ENCODE data around the gene CES3.
"Not testable (repeated sequence)": the region's sequence is repeated elsewhere in the genome, so short reads cannot be mapped to it uniquely, and the experiment has no call there.

Gene CES3

GRCh38 chr16:66948134-66948836 is 12.8 kb upstream of the CES3 start:
- peak; percentile 37 for ATAC-seq
- Mint-ChIP-seq H3K36me3 (peaks cover 4% of the 10 kb centered on the region), H3K4me1 (peaks cover 23% of the 10 kb centered on the region), H3K9me3 (no peaks in the 10 kb centered on the region), H3K27ac (peak overlapping the region; percentile 45), H3K4me3 (peak overlapping the region; percentile 83)
- peak in 1 of 2 donors; percentile 65 for DNase-seq (ENCODE audit: low spot score in 2 of 2)

- Mint-ChIP-seq H3K36me3 (peaks cover 2% of the 10 kb centered on the region), H3K27ac (peak overlapping the region; percentile 45), H3K9me3 (no peaks in the 10 kb centered on the region), H3K4me3 (peak overlapping the region; percentile 83), H3K4me1 (peaks cover 25% of the 10 kb centered on the region)
- no peak for ATAC-seq
- no peak for DNase-seq (ENCODE audit: low spot score in 2 of 2)
Observed at GRCh38 chr16:66948837-66949225, 12.2 kb upstream of the CES3 start.

- H3K36me3 Mint-ChIP-seq, result peaks cover 5% of the 10 kb centered on the region
- peak overlapping the region; percentile 10 for H3K4me3 Mint-ChIP-seq
- H3K9me3 Mint-ChIP-seq, result no peaks in the 10 kb centered on the region
- peaks cover 28% of the 10 kb centered on the region for H3K4me1 Mint-ChIP-seq
- no peak overlapping the region for H3K27ac Mint-ChIP-seq
- ATAC-seq, result no peak
- DNase-seq (ENCODE audit: low spot score in 2 of 2), result no peak
Observed at GRCh38 chr16:66949472-66949871, 11.6 kb upstream of the CES3 start.

- ATAC-seq (peak; percentile 24), DNase-seq (ENCODE audit: low spot score in 2 of 2) (no peak)
- no peak overlapping the region for H3K4me3 Mint-ChIP-seq
- no peak overlapping the region for H3K27ac Mint-ChIP-seq
- no peaks in the 10 kb centered on the region for H3K9me3 Mint-ChIP-seq
- peaks cover 5% of the 10 kb centered on the region for H3K36me3 Mint-ChIP-seq
- peaks cover 28% of the 10 kb centered on the region for H3K4me1 Mint-ChIP-seq
Observed at GRCh38 chr16:66950437-66950836, 10.6 kb upstream of the CES3 start.

- no peak overlapping the region for H3K27ac Mint-ChIP-seq
- no peak overlapping the region for H3K4me3 Mint-ChIP-seq
- peaks cover 5% of the 10 kb centered on the region for H3K36me3 Mint-ChIP-seq
- ATAC-seq (no peak), DNase-seq (ENCODE audit: low spot score in 2 of 2) (no peak)
- H3K4me1 Mint-ChIP-seq, result peaks cover 28% of the 10 kb centered on the region
- H3K9me3 Mint-ChIP-seq, result no peaks in the 10 kb centered on the region
Observed at GRCh38 chr16:66950971-66951790, 9.9 kb upstream of the CES3 start.

GRCh38 chr16:66952430-66953110 is 8.5 kb upstream of the CES3 start:
- no peak overlapping the region for H3K4me3 Mint-ChIP-seq
- ATAC-seq, result no peak
- no peak overlapping the region for H3K27ac Mint-ChIP-seq
- H3K9me3 Mint-ChIP-seq, result no peaks in the 10 kb centered on the region
- peaks cover 19% of the 10 kb centered on the region for H3K4me1 Mint-ChIP-seq
- no peak for DNase-seq (ENCODE audit: low spot score in 2 of 2)
- H3K36me3 Mint-ChIP-seq, result peaks cover 5% of the 10 kb centered on the region

- H3K36me3 Mint-ChIP-seq, result peaks cover 5% of the 10 kb centered on the region
- no peak overlapping the region for H3K4me3 Mint-ChIP-seq
- peak overlapping the region; percentile 75 for H3K27ac Mint-ChIP-seq
- DNase-seq (ENCODE audit: low spot score in 2 of 2) (no peak), ATAC-seq (peak; percentile 17)
- peaks cover 14% of the 10 kb centered on the region for H3K4me1 Mint-ChIP-seq
- no peaks in the 10 kb centered on the region for H3K9me3 Mint-ChIP-seq
Observed at GRCh38 chr16:66953462-66954096, 7.5 kb upstream of the CES3 start.

- Mint-ChIP-seq H3K36me3 (peaks cover 5% of the 10 kb centered on the region), H3K27ac (peak overlapping the region; percentile 75), H3K9me3 (no peaks in the 10 kb centered on the region), H3K4me3 (no peak overlapping the region), H3K4me1 (peaks cover 11% of the 10 kb centered on the region)
- peak; percentile 64 to 88 for DNase-seq (ENCODE audit: low spot score in 2 of 2)
- peak; percentile 87 for ATAC-seq
Observed at GRCh38 chr16:66954097-66954659, 6.9 kb upstream of the CES3 start.

GRCh38 chr16:66955363-66956153 is 5.5 kb upstream of the CES3 start:
- H3K9me3 Mint-ChIP-seq; H3K36me3 Mint-ChIP-seq; H3K4me3 Mint-ChIP-seq; H3K27ac Mint-ChIP-seq; ATAC-seq; DNase-seq (ENCODE audit: low spot score in 2 of 2): not testable (repeated sequence)
- peaks cover 11% of the 10 kb centered on the region for H3K4me1 Mint-ChIP-seq

- not testable (repeated sequence) for DNase-seq (ENCODE audit: low spot score in 2 of 2); ATAC-seq; H3K9me3 Mint-ChIP-seq; H3K27ac Mint-ChIP-seq; H3K4me3 Mint-ChIP-seq; H3K36me3 Mint-ChIP-seq
- peaks cover 14% of the 10 kb centered on the region for H3K4me1 Mint-ChIP-seq
Observed at GRCh38 chr16:66956154-66956457, 5.0 kb upstream of the CES3 start.

- DNase-seq (ENCODE audit: low spot score in 2 of 2), result no peak
- Mint-ChIP-seq H3K36me3 (peaks cover under 1% of the 10 kb centered on the region), H3K4me1 (peaks cover 13% of the 10 kb centered on the region), H3K9me3 (no peaks in the 10 kb centered on the region), H3K4me3 (no peak overlapping the region), H3K27ac (peak overlapping the region; percentile 41)
- ATAC-seq, result no peak
Observed at GRCh38 chr16:66958857-66959703, 2.0 kb upstream of the CES3 start.

- Mint-ChIP-seq H3K4me1 (peaks cover 13% of the 10 kb centered on the region), H3K36me3 (no peaks in the 10 kb centered on the region), H3K4me3 (no peak overlapping the region), H3K27ac (peak overlapping the region; percentile 41), H3K9me3 (no peaks in the 10 kb centered on the region)
- DNase-seq (ENCODE audit: low spot score in 2 of 2), result no peak
- no peak for ATAC-seq
Observed at GRCh38 chr16:66959704-66960161, 1.3 kb upstream of the CES3 start.

GRCh38 chr16:66960270-66960669 is 796 bp upstream of the CES3 start:
- no peaks in the 10 kb centered on the region for H3K36me3 Mint-ChIP-seq
- H3K9me3 Mint-ChIP-seq, result no peaks in the 10 kb centered on the region
- H3K27ac Mint-ChIP-seq, result peak overlapping the region; percentile 63
- H3K4me3 Mint-ChIP-seq, result no peak overlapping the region
- H3K4me1 Mint-ChIP-seq, result peaks cover 13% of the 10 kb centered on the region
- ATAC-seq (no peak), DNase-seq (ENCODE audit: low spot score in 2 of 2) (no peak)

- Mint-ChIP-seq H3K9me3 (no peaks in the 10 kb centered on the region), H3K4me3 (no peak overlapping the region), H3K4me1 (peaks cover 13% of the 10 kb centered on the region), H3K27ac (peak overlapping the region; percentile 63), H3K36me3 (no peaks in the 10 kb centered on the region)
- DNase-seq (ENCODE audit: low spot score in 2 of 2) (no peak), ATAC-seq (no peak)
Observed at GRCh38 chr16:66961914-66962313, 848 bp downstream of the CES3 start.
